NCI-H82 treated with DMSO at 0.1 percent for 48 hours (cell line): Measurements from ENCODE around the gene AIFM3.

Experiments
- DNase-seq: peaks from one replicate; lab custom pipeline; 2025; ENCODE audit not compliant: unreplicated experiment; lab: John Stamatoyannopoulos, UW

Gene AIFM3

GRCh38 chr22:20989323-20990138 is 22.5 kb downstream of the AIFM3 start:
- no peak for DNase-seq

- DNase-seq: no peak
Observed at GRCh38 chr22:20990184-20991180, 23.4 kb downstream of the AIFM3 start.

GRCh38 chr22:20991252-20992055 is 24.4 kb downstream of the AIFM3 start:
- no peak for DNase-seq

- DNase-seq: no peak
Observed at GRCh38 chr22:20992056-20992442, 25.0 kb downstream of the AIFM3 start.

GRCh38 chr22:20992456-20993303 is 25.6 kb downstream of the AIFM3 start:
- no peak for DNase-seq

- no peak for DNase-seq
Observed at GRCh38 chr22:20993304-20994127, 26.5 kb downstream of the AIFM3 start.

GRCh38 chr22:20994128-20994901 is 27.3 kb downstream of the AIFM3 start:
- DNase-seq: no peak

GRCh38 chr22:20994902-20995241 is 27.8 kb downstream of the AIFM3 start:
- no peak for DNase-seq

- DNase-seq: no peak
Observed at GRCh38 chr22:20995329-20996030, 28.4 kb downstream of the AIFM3 start.

GRCh38 chr22:20996031-20996410 is 29.0 kb downstream of the AIFM3 start:
- no peak for DNase-seq

- DNase-seq: no peak
Observed at GRCh38 chr22:20996598-20997535, 29.8 kb downstream of the AIFM3 start.

- DNase-seq: no peak
Observed at GRCh38 chr22:20997536-20998257, 30.6 kb downstream of the AIFM3 start.

- DNase-seq: no peak
Observed at GRCh38 chr22:20998411-20999336, 31.6 kb downstream of the AIFM3 start.

GRCh38 chr22:20999350-21000206 is 32.5 kb downstream of the AIFM3 start:
- no peak for DNase-seq
